ENCODE results near the gene FUT1. TPM values are rescaled to one million over a fixed set of nuclear protein-coding genes. Genes with fewer than 3 reads are reported as not detected.

Gene FUT1
- total and polyA plus RNA-seq, 9 of the 15 experiments (the other 6 are each of a cell fraction or from before 2014, with no cell fraction given), result 2.3 to 18.5 (median 8.8) TPM

- Histone ChIP-seq H3K36me3 (ENCODE audit: control insufficient read depth, insufficient read depth, low read length) (no peaks in the 10 kb centered on the region), H4K20me1 (replicated peaks; ENCODE audit: control insufficient read depth, insufficient read depth, low read length) (no peaks in the 10 kb centered on the region), H3K4me2 (ENCODE audit: insufficient read depth, low read length) (peak overlapping the region; percentile 83), H3K9me1 (ENCODE audit: control insufficient read depth, insufficient read depth, low read length) (peaks cover 3% of the 10 kb centered on the region), H3K27ac (ENCODE audit: extremely low read depth, low read depth, low read length) (peak overlapping the region; percentile 83), H3K9ac (ENCODE audit: insufficient read depth in 1 of 2, low read depth in 2 of 2, low read length in 2 of 2) (peak overlapping the region; percentile 70 to 81), H3K27me3 (ENCODE audit: control insufficient read depth in 2 of 2, insufficient read depth in 2 of 2, low read length in 2 of 2) (no peaks in the 10 kb centered on the region), H3K4me1 (replicated peaks in 1 of 2; ENCODE audit: control insufficient read depth in 2 of 2, insufficient read depth in 2 of 2, low read length in 2 of 2) (peaks cover 43 to 56% of the 10 kb centered on the region in 2 experiments), H3K9me3 (replicated peaks; ENCODE audit: control insufficient read depth, insufficient read depth, low read depth, low read length) (no peaks in the 10 kb centered on the region), H3K79me2 (ENCODE audit: control insufficient read depth, insufficient read depth, low read length) (peaks cover 8% of the 10 kb centered on the region; the same call in 2 of the 3 replicates), H2AFZ (ENCODE audit: low read depth, low read length) (peak overlapping the region; percentile 99), H3K4me3 (peak overlapping the region; percentile 41)
- no TSS peak for BruUV-seq (replicated peaks)
- ATAC-seq (peak; percentile 65), DNase-seq (ENCODE audit: extremely low read depth in 1 of 4, low spot score in 3 of 4) (peak; percentile 89 to 95 (median 92)), FAIRE-seq (peak; percentile 93)
- intact Hi-C loops (cut with micrococcal nuclease), result loop anchor here (5.0 kb wide), 1 partner anchor 90 kb away; the partner anchor contains the start of gene CA11
- 2% methylated on average over 17 of the region's 22 CpGs for WGBS (ENCODE audit: insufficient coverage, low coverage, missing lambda C conversion rate)
- POLR2A ChIA-PET, result interaction anchor here (0.6 to 2.7 kb wide), 7 partner anchors 10 to 184 kb away, joined by 3 to 10 read pairs (median 3); no protein-coding TSS in a partner anchor
- CTCF ChIA-PET (ENCODE audit: low intra/inter-chr PET ratio), result no interaction called here
- in situ Hi-C loops (cut with MboI), result no loop called here
- TF ChIP-seq L3MBTL2 (IDR thresholded peaks at IDR 0.05) (peak; percentile 85), RAD51 (IDR thresholded peaks at IDR 0.05; ENCODE audit: borderline replicate concordance, low read depth) (peak; percentile 48), DACH1 (IDR thresholded peaks at IDR 0.05; ENCODE audit: partially characterized antibody) (peak; percentile 78), PKNOX1 (IDR thresholded peaks at IDR 0.05) (no peak; the same call in 1 of the 2 replicates), ZNF318 (IDR thresholded peaks at IDR 0.05; ENCODE audit: borderline replicate concordance in 1 of 2, low read depth in 1 of 2) (no peak), NKRF (IDR thresholded peaks at IDR 0.05; ENCODE audit: borderline replicate concordance) (peak; percentile 85; the same call in 1 of the 2 replicates), ZNF175 (CRISPR knock-in tag; IDR thresholded peaks at IDR 0.05; ENCODE audit: low read depth) (peak; percentile 53; the same call in 1 of the 2 replicates), ZNF133 (CRISPR knock-in tag; IDR thresholded peaks at IDR 0.05) (no peak)
Observed at GRCh38 chr19:48737360-48737998, 15.0 kb downstream of the FUT1 start.

Measured in K562 (cell line).